Measurements from ENCODE around the gene ENGASE. TPM values are rescaled to one million over a fixed set of nuclear protein-coding genes. Genes with fewer than 3 reads are reported as not detected.

Gene ENGASE
- total and polyA plus RNA-seq, 9 of the 15 experiments (the other 6 are each of a cell fraction or from before 2014, with no cell fraction given) = 0.06 to 45.5 (median 13.9) TPM

DNA sequence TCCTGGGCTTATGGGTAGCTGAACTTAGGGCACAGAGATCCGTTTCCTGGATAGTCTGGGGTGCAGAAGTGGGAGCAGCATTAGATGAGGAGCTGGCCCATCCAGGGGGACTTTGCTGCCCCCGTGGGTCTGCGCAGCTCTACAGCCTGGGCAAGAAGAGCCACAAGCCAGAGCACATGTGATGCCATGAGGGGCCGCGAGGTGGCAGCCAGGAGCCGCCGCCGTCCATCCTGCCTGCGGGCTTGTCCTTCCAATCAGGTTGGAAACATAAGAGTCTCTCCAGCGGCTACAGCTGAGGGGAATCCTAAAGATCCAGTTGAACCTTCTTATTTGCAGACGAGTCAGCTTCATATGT lies 28.8 kb upstream of the ENGASE start (continued):
- no peak for TF ChIP-seq ZNF699 (CRISPR knock-in tag; IDR thresholded peaks at IDR 0.05; ENCODE audit: insufficient replicate concordance)
- TF ChIP-seq RAD21 (CRISPR knock-in tag; conservative IDR thresholded peaks at IDR 0.05 in 1 of 2, IDR thresholded peaks at IDR 0.05 in 1 of 2) = peak; percentile 70 to 83
- TF ChIP-seq GTF2E2 (tag; IDR thresholded peaks at IDR 0.05) = no peak
- no peak for TF ChIP-seq KAT2B (IDR thresholded peaks at IDR 0.05; ENCODE audit: low read depth, low read length)
- no peak for TF ChIP-seq THRA (IDR thresholded peaks at IDR 0.05)
- no peak for TF ChIP-seq BMI1 (IDR thresholded peaks at IDR 0.05; ENCODE audit: low read length)
- TF ChIP-seq, protein P1, sequence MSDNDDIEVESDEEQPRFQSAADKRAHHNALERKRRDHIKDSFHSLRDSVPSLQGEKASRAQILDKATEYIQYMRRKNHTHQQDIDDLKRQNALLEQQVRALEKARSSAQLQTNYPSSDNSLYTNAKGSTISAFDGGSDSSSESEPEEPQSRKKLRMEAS (CRISPR knock-in tag; IDR thresholded peaks at IDR 0.05) = 0 out of 2 replicates have a peak, but pooled peaks have one; percentile 36
- no peak for TF ChIP-seq SIN3A (IDR thresholded peaks at IDR 0.05; ENCODE audit: borderline replicate concordance in 2 of 2, control insufficient read depth in 1 of 2, low read depth in 2 of 2, low read length in 2 of 2)
- TF ChIP-seq RB1 (IDR thresholded peaks at IDR 0.05; ENCODE audit: low read depth) = 0 out of 2 replicates have a peak, but pooled peaks have one; percentile 42
- TF ChIP-seq STAG1 (CRISPR knock-in tag; IDR thresholded peaks at IDR 0.05; ENCODE audit: borderline replicate concordance) = peak; percentile 50; the same call in 1 of the 2 replicates
- TF ChIP-seq JUN (IDR thresholded peaks at IDR 0.05; ENCODE audit: borderline replicate concordance, low read depth, low read length) = no peak
- no peak for TF ChIP-seq JUN (CRISPR knock-in tag; IDR thresholded peaks at IDR 0.05; ENCODE audit: borderline replicate concordance)
- TF ChIP-seq CHD2 (IDR thresholded peaks at IDR 0.05; ENCODE audit: low read depth, low read length) = no peak
- TF ChIP-seq SRSF7 (optimal IDR thresholded peaks at IDR 0.05; ENCODE audit: low read depth, low read length) = no peak
- no peak for TF ChIP-seq CEBPG (CRISPR knock-in tag; IDR thresholded peaks at IDR 0.05)
- TF ChIP-seq CEBPG (tag; conservative IDR thresholded peaks at IDR 0.05 in 1 of 2, IDR thresholded peaks at IDR 0.05 in 1 of 2) = no peak
- TF ChIP-seq HOXB6 (CRISPR knock-in tag; IDR thresholded peaks at IDR 0.05; ENCODE audit: borderline replicate concordance) = no peak
- TF ChIP-seq SMAD3 (CRISPR knock-in tag; conservative IDR thresholded peaks at IDR 0.05) = no peak
- TF ChIP-seq, protein P2, sequence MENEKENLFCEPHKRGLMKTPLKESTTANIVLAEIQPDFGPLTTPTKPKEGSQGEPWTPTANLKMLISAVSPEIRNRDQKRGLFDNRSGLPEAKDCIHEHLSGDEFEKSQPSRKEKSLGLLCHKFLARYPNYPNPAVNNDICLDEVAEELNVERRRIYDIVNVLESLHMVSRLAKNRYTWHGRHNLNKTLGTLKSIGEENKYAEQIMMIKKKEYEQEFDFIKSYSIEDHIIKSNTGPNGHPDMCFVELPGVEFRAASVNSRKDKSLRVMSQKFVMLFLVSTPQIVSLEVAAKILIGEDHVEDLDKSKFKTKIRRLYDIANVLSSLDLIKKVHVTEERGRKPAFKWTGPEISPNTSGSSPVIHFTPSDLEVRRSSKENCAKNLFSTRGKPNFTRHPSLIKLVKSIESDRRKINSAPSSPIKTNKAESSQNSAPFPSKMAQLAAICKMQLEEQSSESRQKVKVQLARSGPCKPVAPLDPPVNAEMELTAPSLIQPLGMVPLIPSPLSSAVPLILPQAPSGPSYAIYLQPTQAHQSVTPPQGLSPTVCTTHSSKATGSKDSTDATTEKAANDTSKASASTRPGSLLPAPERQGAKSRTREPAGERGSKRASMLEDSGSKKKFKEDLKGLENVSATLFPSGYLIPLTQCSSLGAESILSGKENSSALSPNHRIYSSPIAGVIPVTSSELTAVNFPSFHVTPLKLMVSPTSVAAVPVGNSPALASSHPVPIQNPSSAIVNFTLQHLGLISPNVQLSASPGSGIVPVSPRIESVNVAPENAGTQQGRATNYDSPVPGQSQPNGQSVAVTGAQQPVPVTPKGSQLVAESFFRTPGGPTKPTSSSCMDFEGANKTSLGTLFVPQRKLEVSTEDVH (IDR thresholded peaks at IDR 0.05; ENCODE audit: low read depth, partially characterized antibody) = no peak
- 0 out of 2 replicates have a peak, but pooled peaks have one; percentile 27 for TF ChIP-seq MYC (IDR thresholded peaks at IDR 0.05; ENCODE audit: low read depth, low read length)
- TF ChIP-seq MYC (CRISPR knock-in tag; IDR thresholded peaks at IDR 0.05; ENCODE audit: borderline replicate concordance, low read depth) = no peak
- no peak for TF ChIP-seq ZFPM2 (CRISPR knock-in tag; IDR thresholded peaks at IDR 0.05)
- TF ChIP-seq RCOR1 (IDR thresholded peaks at IDR 0.05; ENCODE audit: borderline replicate concordance in 1 of 2, low read depth in 2 of 2, low read length in 2 of 2) = no peak
- TF ChIP-seq E2F5 (CRISPR knock-in tag; IDR thresholded peaks at IDR 0.05) = no peak
